Panc1 (cell line): Measurements from ENCODE around the gene SEMA3B.

ENCODE experiments used
- POLR2AphosphoS5 ChIP-seq: IDR thresholded peaks from 2 replicates; pipeline ENCODE4 v1.6.1; 2012; ENCODE audit warnings: mild to moderate bottlenecking, low read depth, low read length, moderate library complexity
- SIN3A ChIP-seq: IDR thresholded peaks from 2 replicates; pipeline ENCODE4 v1.6.1; 2012; ENCODE audit warnings: low read depth, mild to moderate bottlenecking, low read length, moderate library complexity, borderline replicate concordance; ENCODE audit not compliant: insufficient read depth
- TCF7L2 ChIP-seq: IDR thresholded peaks from 2 replicates; pipeline ENCODE4 v1.6.1; 2011; ENCODE audit warnings: mild to moderate bottlenecking, low read depth, low read length, inconsistent platforms
- TF ChIP-seq, protein P1 (sequence below): fragments of 450-650 bp; IDR thresholded peaks from 2 replicates; pipeline ENCODE4 v1.5.1; 2017; ENCODE audit warnings: mild to moderate bottlenecking
- TF ChIP-seq, protein P2 (sequence below), 2 experiments: IDR thresholded peaks; 2 replicates each; pipeline ENCODE4 v1.6.1; 2011 to 2012; ENCODE audit warnings: low read depth in 2 of 2, control low read depth in 1 of 2, low read length in 1 of 2, mild to moderate bottlenecking in 1 of 2, moderate library complexity in 1 of 2; ENCODE audit not compliant: insufficient read depth in 1 of 2

DNA sequence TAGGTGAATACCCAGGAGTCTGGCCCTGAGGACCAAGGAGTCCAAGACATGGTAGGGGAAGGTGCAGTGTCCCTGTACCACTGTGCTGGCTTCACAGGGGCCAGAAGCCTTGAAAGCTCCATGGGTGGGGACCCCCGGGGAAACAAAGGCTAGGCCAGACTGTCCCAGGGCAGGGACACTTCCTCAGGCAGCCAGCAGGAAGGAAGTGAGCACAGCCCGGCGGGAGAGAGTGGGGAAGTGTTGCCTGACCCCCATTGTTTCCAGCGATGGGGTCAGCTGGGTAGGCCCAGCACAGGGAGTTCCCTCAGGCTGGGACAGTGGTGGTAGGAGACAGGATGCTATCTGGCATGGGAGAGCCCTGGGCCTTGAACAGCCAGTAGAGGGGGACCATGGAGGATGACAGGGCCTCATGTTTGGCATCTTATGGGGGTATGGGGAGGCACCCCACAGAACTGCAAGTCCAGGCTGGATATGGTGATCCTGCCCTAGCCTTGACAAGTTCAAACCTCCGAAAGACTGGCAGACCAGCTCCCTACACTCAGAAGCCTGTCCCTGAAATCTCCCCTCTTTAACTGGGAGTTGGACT, 54.8 kb downstream of the SEMA3B start:
- TF ChIP-seq, protein P1, sequence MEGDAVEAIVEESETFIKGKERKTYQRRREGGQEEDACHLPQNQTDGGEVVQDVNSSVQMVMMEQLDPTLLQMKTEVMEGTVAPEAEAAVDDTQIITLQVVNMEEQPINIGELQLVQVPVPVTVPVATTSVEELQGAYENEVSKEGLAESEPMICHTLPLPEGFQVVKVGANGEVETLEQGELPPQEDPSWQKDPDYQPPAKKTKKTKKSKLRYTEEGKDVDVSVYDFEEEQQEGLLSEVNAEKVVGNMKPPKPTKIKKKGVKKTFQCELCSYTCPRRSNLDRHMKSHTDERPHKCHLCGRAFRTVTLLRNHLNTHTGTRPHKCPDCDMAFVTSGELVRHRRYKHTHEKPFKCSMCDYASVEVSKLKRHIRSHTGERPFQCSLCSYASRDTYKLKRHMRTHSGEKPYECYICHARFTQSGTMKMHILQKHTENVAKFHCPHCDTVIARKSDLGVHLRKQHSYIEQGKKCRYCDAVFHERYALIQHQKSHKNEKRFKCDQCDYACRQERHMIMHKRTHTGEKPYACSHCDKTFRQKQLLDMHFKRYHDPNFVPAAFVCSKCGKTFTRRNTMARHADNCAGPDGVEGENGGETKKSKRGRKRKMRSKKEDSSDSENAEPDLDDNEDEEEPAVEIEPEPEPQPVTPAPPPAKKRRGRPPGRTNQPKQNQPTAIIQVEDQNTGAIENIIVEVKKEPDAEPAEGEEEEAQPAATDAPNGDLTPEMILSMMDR: no peak
- TF ChIP-seq, protein P2, sequence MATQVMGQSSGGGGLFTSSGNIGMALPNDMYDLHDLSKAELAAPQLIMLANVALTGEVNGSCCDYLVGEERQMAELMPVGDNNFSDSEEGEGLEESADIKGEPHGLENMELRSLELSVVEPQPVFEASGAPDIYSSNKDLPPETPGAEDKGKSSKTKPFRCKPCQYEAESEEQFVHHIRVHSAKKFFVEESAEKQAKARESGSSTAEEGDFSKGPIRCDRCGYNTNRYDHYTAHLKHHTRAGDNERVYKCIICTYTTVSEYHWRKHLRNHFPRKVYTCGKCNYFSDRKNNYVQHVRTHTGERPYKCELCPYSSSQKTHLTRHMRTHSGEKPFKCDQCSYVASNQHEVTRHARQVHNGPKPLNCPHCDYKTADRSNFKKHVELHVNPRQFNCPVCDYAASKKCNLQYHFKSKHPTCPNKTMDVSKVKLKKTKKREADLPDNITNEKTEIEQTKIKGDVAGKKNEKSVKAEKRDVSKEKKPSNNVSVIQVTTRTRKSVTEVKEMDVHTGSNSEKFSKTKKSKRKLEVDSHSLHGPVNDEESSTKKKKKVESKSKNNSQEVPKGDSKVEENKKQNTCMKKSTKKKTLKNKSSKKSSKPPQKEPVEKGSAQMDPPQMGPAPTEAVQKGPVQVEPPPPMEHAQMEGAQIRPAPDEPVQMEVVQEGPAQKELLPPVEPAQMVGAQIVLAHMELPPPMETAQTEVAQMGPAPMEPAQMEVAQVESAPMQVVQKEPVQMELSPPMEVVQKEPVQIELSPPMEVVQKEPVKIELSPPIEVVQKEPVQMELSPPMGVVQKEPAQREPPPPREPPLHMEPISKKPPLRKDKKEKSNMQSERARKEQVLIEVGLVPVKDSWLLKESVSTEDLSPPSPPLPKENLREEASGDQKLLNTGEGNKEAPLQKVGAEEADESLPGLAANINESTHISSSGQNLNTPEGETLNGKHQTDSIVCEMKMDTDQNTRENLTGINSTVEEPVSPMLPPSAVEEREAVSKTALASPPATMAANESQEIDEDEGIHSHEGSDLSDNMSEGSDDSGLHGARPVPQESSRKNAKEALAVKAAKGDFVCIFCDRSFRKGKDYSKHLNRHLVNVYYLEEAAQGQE (IDR thresholded peaks at IDR 0.05; ENCODE audit: insufficient read depth in 1 of 2, low read depth in 2 of 2, low read length in 1 of 2): no peak
- TF ChIP-seq POLR2AphosphoS5: no peak
- no peak for TF ChIP-seq SIN3A
- TF ChIP-seq TCF7L2: no peak
